Measurements from ENCODE around the gene TSEN34.
"Not testable (repeated sequence)": the region's sequence is repeated elsewhere in the genome, so short reads cannot be mapped to it uniquely, and the experiment has no call there.

Gene TSEN34

GRCh38 chr19:54189145-54189734, 1.9 kb upstream of the TSEN34 start, which contains the start of gene MBOAT7:
TSS of gene MBOAT7 (minus strand) at chr19:54189580. CDS start at chr19:54188508, 1,072 bp downstream.
- no peak for DNase-seq

- DNase-seq: peak; percentile 100
These were observed 1.2 kb upstream of the TSEN34 start for GRCh38 chr19:54189735-54190502.

GRCh38 chr19:54190503-54191010, 551 bp upstream of the TSEN34 start:
- DNase-seq: peak; percentile 100

- DNase-seq: no peak
These were observed 824 bp downstream of the TSEN34 start for GRCh38 chr19:54191811-54192453.

- no peak for DNase-seq
These were observed 1.9 kb downstream of the TSEN34 start for GRCh38 chr19:54193011-54193410.

GRCh38 chr19:54194463-54194862, 3.4 kb downstream of the TSEN34 start:
- DNase-seq: not testable (repeated sequence)

- no peak for DNase-seq
These were observed 5.4 kb downstream of the TSEN34 start for GRCh38 chr19:54196536-54196935.

GRCh38 chr19:54197121-54197520, 6.0 kb downstream of the TSEN34 start:
- no peak for DNase-seq

- no peak for DNase-seq
These were observed 8.3 kb downstream of the TSEN34 start for GRCh38 chr19:54199401-54199800.

GRCh38 chr19:54201172-54201701, 10.1 kb downstream of the TSEN34 start:
- no peak for DNase-seq

- no peak for DNase-seq
These were observed 10.9 kb downstream of the TSEN34 start for GRCh38 chr19:54201980-54202379.

- no peak for DNase-seq
These were observed 12.1 kb downstream of the TSEN34 start for GRCh38 chr19:54203151-54203611.

- DNase-seq: no peak
These were observed 13.8 kb downstream of the TSEN34 start for GRCh38 chr19:54204767-54205468.

GRCh38 chr19:54206030-54206830, 15.1 kb downstream of the TSEN34 start:
- DNase-seq: no peak

- DNase-seq: no peak
These were observed 15.7 kb downstream of the TSEN34 start for GRCh38 chr19:54206831-54207177.

GRCh38 chr19:54207193-54207592, 16.1 kb downstream of the TSEN34 start:
- DNase-seq: not testable (repeated sequence)

GRCh38 chr19:54207676-54207982, 16.5 kb downstream of the TSEN34 start:
- no peak for DNase-seq

- DNase-seq: peak; percentile 88
These were observed 17.1 kb downstream of the TSEN34 start for GRCh38 chr19:54207983-54208783.

GRCh38 chr19:54208784-54209057, 17.6 kb downstream of the TSEN34 start:
- DNase-seq: no peak

GRCh38 chr19:54209058-54209810, 18.1 kb downstream of the TSEN34 start:
- DNase-seq: no peak

Data from CD4-positive, alpha-beta T cell treated with Interleukin-15 for 1 hour (primary cell).